Type B pancreatic cell (in vitro differentiated cells): ENCODE results near the gene MARK3. TPM values are rescaled to one million over a fixed set of nuclear protein-coding genes. Genes with fewer than 3 reads are reported as not detected.

Source experiments
- DNase-seq: peaks from one replicate; pipeline ENCODE4 v3.0.0; 2021; ENCODE audit warnings: mixed read lengths; ENCODE audit not compliant: unreplicated experiment; ENCODE audit errors: extremely low spot score
- H3K27ac Mint-ChIP-seq: 2 replicates; pipeline ENCODE4 v1.8.0; 2021; ENCODE audit warnings: mild to moderate bottlenecking, mixed read lengths
- H3K27me3 Mint-ChIP-seq: 2 replicates; pipeline ENCODE4 v1.8.0; 2021; ENCODE audit warnings: mixed read lengths
- H3K36me3 Mint-ChIP-seq: 2 replicates; pipeline ENCODE4 v1.8.0; 2021; ENCODE audit warnings: mixed read lengths
- H3K4me1 Mint-ChIP-seq: one replicate; pipeline ENCODE4 v1.8.0; 2021; ENCODE audit warnings: mixed read lengths; ENCODE audit not compliant: unreplicated experiment
- H3K4me3 Mint-ChIP-seq: 2 replicates; pipeline ENCODE4 v1.8.0; 2021; ENCODE audit warnings: mild to moderate bottlenecking, mixed read lengths
- H3K9me3 Mint-ChIP-seq: 2 replicates; pipeline ENCODE4 v1.8.0; 2021; ENCODE audit warnings: mixed read lengths
- total RNA-seq: library from RNA; stranded (reverse); gene quantifications from 2 replicates; pipeline ENCODE4 v1.2.1, GENCODE V29; 2021; ENCODE audit warnings: low replicate concordance
- TF ChIP-seq, protein P1 (sequence below): fragments of 200-600 bp; sonication (generic); conservative IDR thresholded peaks from 2 replicates; pipeline ENCODE4 v1.5.0; 2021; ENCODE audit warnings: antibody characterized with exemption, mild to moderate bottlenecking

MARK3 gene
- total RNA-seq, 1 donor from 2014 or later: 91.4 TPM

DNA sequence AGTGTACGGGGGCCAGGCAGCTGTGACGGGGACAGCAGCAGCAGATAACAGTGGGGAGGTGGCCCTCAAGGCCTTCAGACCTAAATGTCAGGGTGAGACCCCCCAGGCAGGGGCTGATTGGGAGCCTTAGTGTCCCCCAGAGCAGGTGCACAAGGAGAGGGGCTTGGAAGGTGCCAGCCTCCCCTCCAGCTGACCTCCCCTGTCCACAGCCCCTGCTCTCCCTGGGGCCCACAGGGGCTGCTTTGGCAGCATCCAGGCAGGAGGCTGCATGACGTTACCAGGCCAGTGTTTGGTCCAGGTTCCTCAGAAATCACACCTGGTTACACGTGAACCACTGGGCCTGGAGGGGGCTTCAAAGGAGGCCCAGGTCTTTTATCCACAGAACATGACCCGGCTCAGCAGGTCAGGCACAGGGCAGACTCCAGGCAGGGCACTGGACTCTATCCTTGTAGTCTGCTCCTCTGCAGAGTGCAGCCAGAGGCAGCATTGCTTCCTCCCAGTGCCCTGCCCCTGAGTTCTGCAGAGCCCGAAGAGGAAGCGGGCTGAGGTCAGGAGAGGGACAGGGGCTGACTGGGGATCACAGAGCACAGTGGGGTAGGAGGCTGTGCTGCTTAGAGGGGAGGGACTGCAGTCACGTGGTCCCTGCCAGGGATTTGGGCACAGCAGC, 141.2 kb downstream of the MARK3 start:
- H3K4me1 Mint-ChIP-seq: peaks cover 23% of the 10 kb centered on the region
- no peaks in the 10 kb centered on the region for H3K36me3 Mint-ChIP-seq
- no peak overlapping the region for H3K27ac Mint-ChIP-seq
- H3K27me3 Mint-ChIP-seq: peaks cover 9% of the 10 kb centered on the region
- H3K9me3 Mint-ChIP-seq: no peaks in the 10 kb centered on the region
- DNase-seq: no peak
- TF ChIP-seq, protein P1, sequence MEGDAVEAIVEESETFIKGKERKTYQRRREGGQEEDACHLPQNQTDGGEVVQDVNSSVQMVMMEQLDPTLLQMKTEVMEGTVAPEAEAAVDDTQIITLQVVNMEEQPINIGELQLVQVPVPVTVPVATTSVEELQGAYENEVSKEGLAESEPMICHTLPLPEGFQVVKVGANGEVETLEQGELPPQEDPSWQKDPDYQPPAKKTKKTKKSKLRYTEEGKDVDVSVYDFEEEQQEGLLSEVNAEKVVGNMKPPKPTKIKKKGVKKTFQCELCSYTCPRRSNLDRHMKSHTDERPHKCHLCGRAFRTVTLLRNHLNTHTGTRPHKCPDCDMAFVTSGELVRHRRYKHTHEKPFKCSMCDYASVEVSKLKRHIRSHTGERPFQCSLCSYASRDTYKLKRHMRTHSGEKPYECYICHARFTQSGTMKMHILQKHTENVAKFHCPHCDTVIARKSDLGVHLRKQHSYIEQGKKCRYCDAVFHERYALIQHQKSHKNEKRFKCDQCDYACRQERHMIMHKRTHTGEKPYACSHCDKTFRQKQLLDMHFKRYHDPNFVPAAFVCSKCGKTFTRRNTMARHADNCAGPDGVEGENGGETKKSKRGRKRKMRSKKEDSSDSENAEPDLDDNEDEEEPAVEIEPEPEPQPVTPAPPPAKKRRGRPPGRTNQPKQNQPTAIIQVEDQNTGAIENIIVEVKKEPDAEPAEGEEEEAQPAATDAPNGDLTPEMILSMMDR: no peak
- H3K4me3 Mint-ChIP-seq: peak overlapping the region; percentile 70

GRCh38 chr14:103526914-103527248, 141.7 kb downstream of the MARK3 start:
- DNase-seq: no peak
- no peaks in the 10 kb centered on the region for H3K36me3 Mint-ChIP-seq
- H3K4me3 Mint-ChIP-seq: peak overlapping the region; percentile 76
- TF ChIP-seq, protein P1: no peak
- peaks cover 9% of the 10 kb centered on the region for H3K27me3 Mint-ChIP-seq
- peak overlapping the region; percentile 79 for H3K27ac Mint-ChIP-seq
- H3K4me1 Mint-ChIP-seq: peaks cover 23% of the 10 kb centered on the region
- no peaks in the 10 kb centered on the region for H3K9me3 Mint-ChIP-seq

- H3K27ac Mint-ChIP-seq: peak overlapping the region; percentile 96
- H3K36me3 Mint-ChIP-seq: no peaks in the 10 kb centered on the region
- H3K27me3 Mint-ChIP-seq: peaks cover 9% of the 10 kb centered on the region
- H3K4me3 Mint-ChIP-seq: peak overlapping the region; percentile 97
- TF ChIP-seq, protein P1: no peak
- H3K9me3 Mint-ChIP-seq: no peaks in the 10 kb centered on the region
- H3K4me1 Mint-ChIP-seq: peaks cover 23% of the 10 kb centered on the region
- no peak for DNase-seq
These were observed 142.4 kb downstream of the MARK3 start for GRCh38 chr14:103527408-103528145.

DNA sequence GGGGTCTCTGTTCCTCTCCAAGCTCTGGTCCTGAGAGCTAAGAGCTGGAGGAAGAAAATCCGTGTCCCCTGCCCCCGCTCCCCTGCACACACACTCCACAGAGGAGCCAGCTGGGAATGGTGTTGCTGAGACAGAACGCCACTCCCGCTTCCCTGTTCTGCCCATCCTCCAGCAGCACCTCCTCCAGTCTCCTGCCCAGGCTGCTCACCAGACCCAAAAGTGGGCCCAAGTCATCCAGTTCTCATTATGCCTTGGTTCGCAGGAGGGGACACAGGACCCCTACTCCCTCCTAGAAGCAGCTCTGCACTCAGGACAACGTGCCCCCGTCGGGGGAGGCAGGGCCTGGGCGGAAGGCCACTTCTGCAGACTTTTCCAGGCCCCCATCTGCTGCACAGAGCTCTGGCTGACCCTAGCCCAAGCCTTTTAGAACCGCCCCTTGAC, 143.0 kb downstream of the MARK3 start:
- H3K4me1 Mint-ChIP-seq: peaks cover 23% of the 10 kb centered on the region

DNA sequence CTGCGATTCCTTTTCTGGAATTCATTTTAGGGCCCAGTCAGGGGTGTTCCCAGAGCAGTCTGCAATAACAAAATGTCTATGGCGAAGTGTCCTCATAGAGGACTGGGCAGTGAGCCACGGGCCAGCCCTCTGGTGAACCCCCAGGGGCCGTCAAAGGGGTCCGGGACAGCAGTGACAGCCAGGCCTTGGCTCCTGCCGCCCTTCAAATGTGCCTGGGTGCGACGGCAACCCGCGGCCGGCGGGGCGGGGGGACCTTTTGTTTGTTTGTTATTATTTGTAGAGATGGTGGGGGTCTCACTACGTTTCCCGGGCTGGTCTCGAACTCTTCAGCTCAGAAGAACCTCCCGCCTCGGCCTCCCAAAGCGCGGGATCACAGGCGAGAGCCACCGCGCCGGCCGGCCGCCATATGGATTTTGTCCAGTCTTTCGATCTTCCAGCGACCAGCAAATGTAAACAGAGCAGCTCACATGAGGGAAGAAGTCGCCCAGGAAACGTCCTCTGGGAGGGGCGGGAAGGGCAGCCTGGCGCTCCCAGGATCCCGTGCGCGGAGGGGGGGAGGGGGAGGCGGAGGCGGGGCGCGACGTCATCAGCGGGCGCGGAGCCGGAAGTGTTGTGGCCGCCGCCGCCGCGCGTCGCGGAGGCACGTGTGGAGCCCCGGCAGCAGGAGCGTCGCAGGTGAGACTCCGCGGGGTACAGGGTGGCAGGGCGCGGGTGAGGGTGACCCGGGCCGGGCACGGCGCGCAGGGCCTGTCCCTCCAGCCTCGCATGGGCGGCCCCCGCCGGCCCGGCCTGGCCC, 143.6 kb downstream of the MARK3 start, which contains the start of gene TRMT61A:
TSS of gene TRMT61A (plus strand) at position 610 of the 796 bp plus-strand sequence. CDS start 783 bp downstream, outside the sequence.
- TF ChIP-seq, protein P1: no peak

More for the DNA sequence above, 143.0 kb downstream of the MARK3 start:
- peak overlapping the region; percentile 96 for H3K27ac Mint-ChIP-seq
- H3K36me3 Mint-ChIP-seq: no peaks in the 10 kb centered on the region
- TF ChIP-seq, protein P1: no peak
- no peaks in the 10 kb centered on the region for H3K9me3 Mint-ChIP-seq
- H3K27me3 Mint-ChIP-seq: peaks cover 9% of the 10 kb centered on the region
- peak overlapping the region; percentile 97 for H3K4me3 Mint-ChIP-seq
- no peak for DNase-seq

More for the DNA sequence above, 143.6 kb downstream of the MARK3 start, which contains the start of gene TRMT61A:
- Mint-ChIP-seq H3K27ac (peak within 1 kb of the TSS; percentile 96), H3K9me3 (no peaks in the 10 kb centered on the region), H3K4me3 (peak within 1 kb of the TSS; percentile 97), H3K27me3 (peaks cover 4% of the 10 kb centered on the region), H3K36me3 (no peaks in the 10 kb centered on the region), H3K4me1 (peaks cover 20% of the 10 kb centered on the region)
- peak; percentile 85 for DNase-seq
